ENCODE measurements around the gene CASK.

DNA sequence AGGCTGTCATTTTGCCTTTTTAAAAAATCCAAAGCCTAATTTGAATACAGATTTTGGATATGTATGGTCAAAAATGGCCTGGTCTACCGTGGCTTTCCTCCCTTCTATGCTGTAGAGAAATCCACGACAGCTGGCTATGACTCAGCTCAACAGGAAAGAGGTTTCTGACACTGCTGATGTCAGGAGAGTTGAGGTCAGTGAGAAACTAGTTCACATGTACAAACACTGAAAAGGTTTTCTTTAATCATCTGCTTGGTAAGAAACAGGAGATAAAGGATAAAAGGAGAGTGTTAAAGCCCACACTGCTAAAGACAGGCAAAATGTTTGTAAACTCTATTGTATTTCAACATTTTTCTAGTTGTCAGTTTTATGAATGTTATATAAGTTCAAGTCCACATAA lies 362.3 kb downstream of the CASK start:
- no peak for TF ChIP-seq POLR2A (IDR thresholded peaks at IDR 0.05)
- TF ChIP-seq, protein P1, sequence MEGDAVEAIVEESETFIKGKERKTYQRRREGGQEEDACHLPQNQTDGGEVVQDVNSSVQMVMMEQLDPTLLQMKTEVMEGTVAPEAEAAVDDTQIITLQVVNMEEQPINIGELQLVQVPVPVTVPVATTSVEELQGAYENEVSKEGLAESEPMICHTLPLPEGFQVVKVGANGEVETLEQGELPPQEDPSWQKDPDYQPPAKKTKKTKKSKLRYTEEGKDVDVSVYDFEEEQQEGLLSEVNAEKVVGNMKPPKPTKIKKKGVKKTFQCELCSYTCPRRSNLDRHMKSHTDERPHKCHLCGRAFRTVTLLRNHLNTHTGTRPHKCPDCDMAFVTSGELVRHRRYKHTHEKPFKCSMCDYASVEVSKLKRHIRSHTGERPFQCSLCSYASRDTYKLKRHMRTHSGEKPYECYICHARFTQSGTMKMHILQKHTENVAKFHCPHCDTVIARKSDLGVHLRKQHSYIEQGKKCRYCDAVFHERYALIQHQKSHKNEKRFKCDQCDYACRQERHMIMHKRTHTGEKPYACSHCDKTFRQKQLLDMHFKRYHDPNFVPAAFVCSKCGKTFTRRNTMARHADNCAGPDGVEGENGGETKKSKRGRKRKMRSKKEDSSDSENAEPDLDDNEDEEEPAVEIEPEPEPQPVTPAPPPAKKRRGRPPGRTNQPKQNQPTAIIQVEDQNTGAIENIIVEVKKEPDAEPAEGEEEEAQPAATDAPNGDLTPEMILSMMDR (IDR thresholded peaks at IDR 0.05), result no peak

Measured in sigmoid colon (tissue), 3 donors.